Measurements from ENCODE around the gene ALMS1. TPM values are rescaled to one million over a fixed set of nuclear protein-coding genes. Genes with fewer than 3 reads are reported as not detected.
A peak's percentile ranks its signal among the peaks of the same experiment; 100 is the strongest.
"Not testable (repeated sequence)": the region's sequence is repeated elsewhere in the genome, so short reads cannot be mapped to it uniquely, and the experiment has no call there.

ALMS1 gene
- total and polyA plus RNA-seq, 2 experiments from 2014 or later: 6.8 to 30.1 TPM

GRCh38 chr2:73630662-73631266 is 245.1 kb downstream of the ALMS1 start:
- not testable (repeated sequence) for H3K36me3 ChIP-seq
- peak in 1 of 2 donors; percentile 13 for DNase-seq (ENCODE audit: low read depth in 1 of 2, low spot score in 1 of 2)

GRCh38 chr2:73636977-73637376 is 251.3 kb downstream of the ALMS1 start:
- H3K4me3 ChIP-seq; H3K4me1 ChIP-seq (ENCODE audit: low read depth); H3K27me3 ChIP-seq; H3K9me3 ChIP-seq (ENCODE audit: low read depth); H3K36me3 ChIP-seq; H3K27ac ChIP-seq; DNase-seq (ENCODE audit: low read depth in 1 of 2, low spot score in 1 of 2): not testable (repeated sequence)

More at GRCh38 chr2:73630662-73631266, 245.1 kb downstream of the ALMS1 start:
- not testable (repeated sequence) for H3K27ac ChIP-seq; H3K27me3 ChIP-seq; H3K4me3 ChIP-seq; H3K9me3 ChIP-seq (ENCODE audit: low read depth); H3K4me1 ChIP-seq (ENCODE audit: low read depth)
- peak; percentile 67 for TF ChIP-seq CTCF (IDR thresholded peaks at IDR 0.05; ENCODE audit: low read depth, low read length)

GRCh38 chr2:73638429-73638828 is 252.8 kb downstream of the ALMS1 start:
- no peaks in the 10 kb centered on the region for H3K4me1 ChIP-seq (ENCODE audit: low read depth)
- no peak for TF ChIP-seq CTCF (IDR thresholded peaks at IDR 0.05; ENCODE audit: low read depth, low read length)
- H3K9me3 ChIP-seq (ENCODE audit: low read depth): no peaks in the 10 kb centered on the region
- no peak for DNase-seq (ENCODE audit: low read depth in 1 of 2, low spot score in 1 of 2)
- H3K27ac ChIP-seq: no peak overlapping the region
- no peaks in the 10 kb centered on the region for H3K27me3 ChIP-seq
- no peaks in the 10 kb centered on the region for H3K36me3 ChIP-seq
- no peak overlapping the region for H3K4me3 ChIP-seq

GRCh38 chr2:73640511-73640911 is 254.9 kb downstream of the ALMS1 start:
- DNase-seq (ENCODE audit: low read depth in 1 of 2, low spot score in 1 of 2): peak in 1 of 2 donors; percentile 69
- no peaks in the 10 kb centered on the region for H3K27me3 ChIP-seq
- H3K4me1 ChIP-seq (ENCODE audit: low read depth): no peaks in the 10 kb centered on the region
- no peak overlapping the region for H3K27ac ChIP-seq
- H3K9me3 ChIP-seq (ENCODE audit: low read depth): no peaks in the 10 kb centered on the region
- no peak for TF ChIP-seq CTCF (IDR thresholded peaks at IDR 0.05; ENCODE audit: low read depth, low read length)
- H3K4me3 ChIP-seq: no peak overlapping the region
- H3K36me3 ChIP-seq: no peaks in the 10 kb centered on the region

GRCh38 chr2:73640946-73641766 is 255.5 kb downstream of the ALMS1 start:
- no peak for TF ChIP-seq CTCF (IDR thresholded peaks at IDR 0.05; ENCODE audit: low read depth, low read length)
- Histone ChIP-seq H3K27me3 (no peaks in the 10 kb centered on the region), H3K4me1 (ENCODE audit: low read depth) (no peaks in the 10 kb centered on the region), H3K4me3 (no peak overlapping the region), H3K27ac (no peak overlapping the region), H3K9me3 (ENCODE audit: low read depth) (no peaks in the 10 kb centered on the region), H3K36me3 (no peaks in the 10 kb centered on the region)
- DNase-seq (ENCODE audit: low read depth in 1 of 2, low spot score in 1 of 2): no peak

GRCh38 chr2:73641767-73642062 is 256.1 kb downstream of the ALMS1 start:
- H3K36me3 ChIP-seq: no peaks in the 10 kb centered on the region
- H3K9me3 ChIP-seq (ENCODE audit: low read depth): no peaks in the 10 kb centered on the region
- no peak overlapping the region for H3K27ac ChIP-seq
- no peak for DNase-seq (ENCODE audit: low read depth in 1 of 2, low spot score in 1 of 2)
- no peak overlapping the region for H3K4me3 ChIP-seq
- H3K4me1 ChIP-seq (ENCODE audit: low read depth): no peaks in the 10 kb centered on the region
- no peak for TF ChIP-seq CTCF (IDR thresholded peaks at IDR 0.05; ENCODE audit: low read depth, low read length)
- no peaks in the 10 kb centered on the region for H3K27me3 ChIP-seq

All from cardiac muscle cell (in vitro differentiated cells and primary cell).